Urothelium cell line (cell line): ENCODE results near the gene INSYN2B.

Experiments used
- DNase-seq: peaks from one replicate; pipeline ENCODE4 v3.0.0; 2011; ENCODE audit warnings: low spot score, mixed read lengths
- FAIRE-seq: peaks from 2 replicates; lab custom pipeline; 2011; peaks lifted over from hg19 to GRCh38; lab: Jason Lieb, UNC

INSYN2B gene

DNA sequence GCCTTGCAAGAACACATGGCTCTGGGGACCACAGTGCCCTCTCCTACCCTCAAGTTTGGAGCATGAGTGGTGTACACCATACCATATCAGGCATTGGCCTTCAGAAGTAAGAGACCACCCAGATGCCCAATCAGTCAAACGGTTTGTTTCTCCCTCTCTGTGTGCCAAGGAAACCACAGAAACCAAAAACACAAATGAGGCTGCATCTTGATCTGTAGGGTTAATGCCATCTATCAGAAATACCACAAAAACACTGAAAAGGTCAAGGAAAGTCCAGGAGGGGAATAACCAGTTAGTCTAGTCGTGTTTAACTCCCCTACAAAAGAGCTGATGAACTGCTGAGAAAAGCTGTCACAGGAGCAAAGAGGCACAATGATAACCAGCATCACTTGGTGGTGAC is 78.4 kb downstream of the INSYN2B start:
- FAIRE-seq (no peak), DNase-seq (no peak)

DNA sequence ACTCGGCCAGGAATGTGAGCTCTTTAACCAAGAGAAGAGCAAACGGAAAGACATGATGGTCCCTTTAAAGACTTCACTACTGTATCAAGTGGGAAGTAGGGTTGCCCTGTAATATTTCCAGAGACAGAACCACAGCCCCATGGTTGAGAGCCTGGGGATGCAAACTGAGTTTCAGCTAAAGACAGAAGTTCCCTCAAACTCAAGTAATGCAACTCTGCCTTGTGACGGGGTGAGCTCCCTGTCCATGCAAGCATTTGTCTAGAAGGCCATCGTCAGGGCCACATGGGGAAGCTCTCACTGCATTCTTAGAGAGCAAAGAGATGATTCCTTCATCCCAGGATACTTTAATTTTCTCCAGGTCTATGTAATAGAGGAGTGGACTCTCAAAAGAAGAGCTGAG is 82.8 kb downstream of the INSYN2B start:
- FAIRE-seq = no peak
- no peak for DNase-seq

DNA sequence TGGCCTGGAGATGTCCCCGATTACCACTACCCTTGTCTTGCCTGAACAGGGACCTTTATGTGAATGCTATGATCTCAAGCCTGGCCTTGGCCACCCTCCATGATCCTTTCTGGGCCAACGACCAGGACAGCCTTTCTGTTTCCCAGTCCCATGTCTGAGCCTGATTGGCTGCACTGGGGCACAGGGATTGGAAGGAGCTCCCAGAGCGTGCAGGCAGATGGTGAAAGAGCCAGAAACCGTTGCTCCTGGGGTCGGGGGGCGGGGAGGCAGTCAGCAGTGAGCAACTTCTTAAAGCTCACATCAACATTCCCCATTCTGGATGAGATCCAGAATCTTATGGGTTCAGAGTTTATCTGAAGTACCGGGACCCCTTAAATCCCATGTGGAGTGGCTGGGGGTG is 84.4 kb downstream of the INSYN2B start:
- FAIRE-seq (no peak), DNase-seq (no peak)

- DNase-seq = no peak
- no peak for FAIRE-seq
Observed at GRCh38 chr5:169893571-169893970, 86.7 kb downstream of the INSYN2B start.

GRCh38 chr5:169893010-169893409 is 87.3 kb downstream of the INSYN2B start:
- DNase-seq (no peak), FAIRE-seq (no peak)

DNA sequence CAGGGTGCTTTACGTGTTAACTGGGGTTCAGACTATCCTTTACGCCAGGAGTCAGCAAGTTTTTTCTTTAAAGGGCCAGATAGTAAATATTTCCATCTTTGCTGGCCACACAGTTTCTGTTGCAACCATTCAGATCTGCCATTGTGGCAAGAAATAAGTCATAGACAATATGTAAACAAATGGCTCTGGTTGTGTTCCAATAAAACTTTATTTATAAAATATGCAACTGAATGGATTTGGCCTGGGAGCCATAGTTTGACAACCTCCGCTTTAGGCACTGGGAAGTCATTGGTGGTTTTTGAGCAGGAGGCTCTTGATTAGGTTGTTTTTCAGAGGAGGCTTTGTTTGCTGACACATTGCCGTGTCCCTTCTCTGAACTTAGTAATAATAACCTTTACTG is 90.7 kb downstream of the INSYN2B start:
- FAIRE-seq = no peak
- no peak for DNase-seq

DNA sequence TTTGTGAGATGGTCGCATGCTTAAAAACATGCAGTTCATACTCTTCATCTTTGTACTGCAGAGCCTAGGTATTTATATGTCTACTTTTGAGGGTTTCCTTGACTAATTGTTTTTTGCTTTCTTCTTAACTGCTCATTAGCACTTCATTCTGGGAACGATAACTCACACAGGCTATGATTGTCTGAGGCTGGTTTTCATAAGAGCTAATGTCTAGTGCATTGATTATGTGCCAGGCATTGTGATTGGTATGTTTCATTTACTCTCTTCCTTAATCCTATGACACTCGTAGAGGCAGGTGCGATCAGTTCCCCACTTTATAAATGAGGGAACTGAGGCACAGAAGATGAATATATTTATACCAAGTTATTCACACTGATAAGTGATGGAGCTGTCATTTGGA is 93.6 kb downstream of the INSYN2B start:
- no peak for FAIRE-seq
- no peak for DNase-seq

DNA sequence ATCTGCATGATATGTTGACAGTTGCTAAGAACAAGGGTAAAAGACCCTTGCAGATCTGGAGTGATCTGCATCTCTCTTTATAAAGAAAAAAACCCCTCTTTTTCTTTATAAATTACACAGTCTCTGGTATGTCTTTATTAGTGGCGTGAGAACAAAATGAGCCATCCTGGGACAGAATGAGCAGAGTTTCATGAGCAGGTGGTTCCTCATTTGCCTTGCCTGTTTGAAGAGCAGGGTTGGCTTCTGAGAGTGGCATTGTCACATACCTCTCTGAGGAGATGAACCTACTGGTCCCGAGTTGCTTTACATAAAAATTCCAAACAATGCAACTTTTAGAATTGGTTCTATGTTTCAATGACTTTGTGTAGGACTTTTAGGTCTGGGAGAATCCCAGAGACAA is 94.3 kb downstream of the INSYN2B start:
- FAIRE-seq (no peak), DNase-seq (no peak)

DNA sequence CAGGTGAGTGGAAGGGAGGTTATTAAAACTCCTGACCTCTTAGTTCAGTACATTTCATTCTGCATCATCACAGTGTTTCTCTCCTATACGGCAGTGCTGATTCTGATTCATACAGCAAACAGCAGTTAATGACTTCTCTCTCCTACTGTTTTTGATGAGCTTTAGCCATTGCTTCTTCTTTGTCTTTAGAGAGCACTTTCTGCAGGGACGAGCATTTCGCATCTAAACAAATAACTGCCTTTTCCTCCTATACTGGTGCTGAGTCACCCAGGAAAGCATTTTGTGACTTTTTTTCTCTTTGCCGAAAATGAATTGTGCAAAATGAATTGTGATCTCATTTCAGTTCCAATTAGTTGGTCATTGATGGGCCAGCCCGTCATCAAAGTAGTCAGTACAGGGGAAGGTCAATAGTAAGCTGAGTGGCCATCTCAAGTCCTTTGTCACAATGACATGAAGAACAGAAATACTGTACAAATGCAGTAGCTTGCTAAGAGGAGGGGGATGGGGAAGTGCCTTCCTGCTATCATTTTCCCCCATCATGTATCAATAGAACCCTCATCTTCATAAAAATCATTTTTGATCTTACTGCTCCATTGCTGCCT is 98.5 kb downstream of the INSYN2B start:
- DNase-seq (no peak), FAIRE-seq (no peak)

GRCh38 chr5:169880785-169881184 is 99.5 kb downstream of the INSYN2B start:
- DNase-seq (no peak), FAIRE-seq (no peak)

GRCh38 chr5:169880012-169880663 is 100.2 kb downstream of the INSYN2B start:
- DNase-seq = no peak

GRCh38 chr5:169876386-169876785 is 103.9 kb downstream of the INSYN2B start:
- DNase-seq = no peak
- no peak for FAIRE-seq

More at GRCh38 chr5:169880012-169880663, 100.2 kb downstream of the INSYN2B start:
- no peak for FAIRE-seq

DNA sequence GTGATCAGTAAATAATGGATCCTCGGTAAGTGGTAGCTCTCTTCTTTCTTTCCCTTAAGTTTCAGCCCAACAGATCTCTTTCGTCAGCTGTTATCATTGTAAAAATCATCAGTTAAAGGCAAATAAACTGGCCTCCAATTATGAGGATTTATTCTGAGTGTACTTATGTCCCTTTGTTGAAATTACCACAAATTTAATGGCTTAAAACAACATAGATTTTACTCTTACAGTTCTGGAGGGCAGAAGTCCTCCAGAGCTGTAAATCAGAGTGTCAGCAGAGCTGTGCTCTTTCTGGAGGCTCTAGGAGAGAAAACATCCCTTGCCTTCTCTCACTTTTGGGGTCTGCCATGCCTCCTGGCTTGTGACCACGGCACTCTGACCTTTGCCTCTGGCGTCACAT is 104.6 kb downstream of the INSYN2B start:
- FAIRE-seq (no peak), DNase-seq (no peak)

DNA sequence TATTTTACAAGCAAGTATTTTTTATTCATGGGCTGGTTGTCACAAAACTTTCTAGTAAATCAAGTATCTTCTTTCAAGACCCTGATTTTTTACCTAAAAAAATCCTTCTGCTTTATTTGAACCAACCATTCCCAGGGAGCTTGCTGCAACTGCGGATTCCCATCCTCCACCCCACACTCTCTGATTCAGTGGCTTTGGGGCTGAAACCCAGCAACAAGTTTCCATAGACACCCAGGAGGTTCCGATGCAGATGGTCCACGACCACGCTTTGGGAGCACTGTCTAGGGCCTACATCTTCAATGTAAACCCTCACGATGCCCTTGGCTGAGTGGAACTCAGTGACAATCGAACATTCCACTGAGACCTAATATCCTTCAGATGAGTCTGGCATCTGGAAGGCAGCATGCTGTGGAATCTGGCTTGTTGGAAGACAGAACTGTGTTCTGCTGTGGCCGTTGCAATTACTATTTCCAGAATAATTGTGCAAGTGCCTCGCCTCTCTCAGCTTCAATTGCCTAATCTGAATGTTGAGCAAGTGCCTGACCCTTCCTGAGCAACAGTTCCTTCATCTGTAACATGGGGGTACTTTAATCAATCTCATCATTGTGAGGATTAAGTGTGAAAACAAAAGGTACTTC is 105.1 kb downstream of the INSYN2B start:
- DNase-seq (no peak), FAIRE-seq (no peak)

GRCh38 chr5:169874621-169875020 is 105.7 kb downstream of the INSYN2B start:
- DNase-seq = no peak
- FAIRE-seq = no peak

DNA sequence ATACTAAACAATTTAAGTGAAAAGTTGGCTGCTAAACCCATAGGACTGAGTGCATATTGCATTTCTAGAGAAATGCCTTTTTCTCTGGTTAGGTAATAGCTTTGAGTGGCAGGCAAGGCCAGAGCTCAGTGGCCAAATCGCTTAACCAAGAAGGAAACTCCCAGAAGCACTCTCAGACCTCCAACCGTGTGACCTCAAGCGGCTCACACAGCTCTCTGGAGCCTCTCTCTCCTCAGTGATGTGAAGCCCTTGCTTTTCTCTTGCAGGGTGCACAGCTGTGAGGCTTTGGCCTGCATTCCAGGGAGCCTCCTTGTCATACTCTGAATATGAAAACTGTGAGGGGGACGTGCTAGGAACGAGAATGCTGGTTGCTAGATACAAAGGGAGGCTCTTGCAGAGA is 106.7 kb downstream of the INSYN2B start:
- DNase-seq = no peak
- no peak for FAIRE-seq

- FAIRE-seq (no peak), DNase-seq (no peak)
Observed at GRCh38 chr5:169871826-169872490, 108.3 kb downstream of the INSYN2B start.

DNA sequence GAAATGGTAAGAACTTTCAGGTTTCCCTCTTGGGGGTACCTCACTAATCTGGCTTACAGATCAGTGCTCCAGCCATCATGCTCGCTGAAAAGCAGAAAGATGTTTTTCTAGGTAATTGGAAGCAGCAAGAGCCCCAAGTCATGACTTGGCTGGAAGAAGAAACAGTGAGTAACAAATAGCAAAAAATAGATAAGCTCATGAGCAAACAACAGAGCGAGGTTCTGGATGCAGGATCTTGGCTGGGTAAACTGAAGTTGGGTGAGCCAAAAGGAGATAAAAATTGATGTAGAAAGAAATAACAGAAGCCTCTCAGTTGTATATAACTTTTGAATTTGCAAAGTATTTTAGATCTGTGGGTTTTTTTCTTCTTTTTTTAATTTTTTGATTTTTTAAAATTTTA is 110.1 kb downstream of the INSYN2B start:
- FAIRE-seq = no peak

DNA sequence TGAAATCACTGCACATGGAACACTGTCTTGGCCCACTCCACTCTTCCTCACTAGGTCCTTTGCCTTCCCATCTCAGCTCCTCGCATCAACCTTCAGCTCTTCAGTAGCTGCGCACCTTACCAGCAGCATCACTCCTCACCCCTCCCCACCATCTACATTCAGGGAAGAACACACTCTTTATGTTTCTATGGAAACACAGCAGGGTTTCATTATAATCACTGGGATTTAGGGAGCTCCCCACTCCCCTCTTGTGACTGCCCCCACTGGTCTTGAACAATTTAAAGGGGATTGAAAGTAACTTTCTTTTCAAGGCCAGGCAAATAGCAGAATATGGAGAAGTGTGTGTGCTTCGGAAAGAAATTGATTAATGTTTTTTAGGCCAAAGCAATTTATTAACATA is 111.2 kb downstream of the INSYN2B start:
- DNase-seq (no peak), FAIRE-seq (no peak)

More for the DNA sequence above, 110.1 kb downstream of the INSYN2B start:
- no peak for DNase-seq

DNA sequence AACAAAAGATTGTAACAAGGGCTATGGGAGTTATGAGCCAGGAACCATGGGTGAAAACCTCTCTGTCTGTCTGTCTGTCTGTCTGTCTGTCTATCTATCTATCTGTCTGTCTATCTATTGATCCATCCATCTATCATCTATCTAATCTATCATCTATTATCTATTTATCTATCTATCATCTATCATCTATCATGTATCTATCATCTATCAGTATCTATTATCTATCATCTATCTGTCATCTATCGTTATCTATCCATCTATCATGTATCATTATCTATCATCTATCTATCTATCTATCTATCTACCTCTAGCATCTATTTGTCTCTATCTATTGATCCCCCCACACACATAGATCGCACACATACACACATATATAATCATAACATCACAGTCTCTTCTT is 112.9 kb downstream of the INSYN2B start:
- no peak for DNase-seq
- FAIRE-seq = no peak

GRCh38 chr5:169864483-169864882 is 115.8 kb downstream of the INSYN2B start:
- no peak for DNase-seq
- no peak for FAIRE-seq

GRCh38 chr5:169862391-169862811 is 117.9 kb downstream of the INSYN2B start:
- FAIRE-seq (no peak), DNase-seq (no peak)
